HG02610 (cell line): ENCODE data around the gene LCN12.

Experiments used
- ATAC-seq: cut with Tn5 transposase; IDR thresholded peaks from one replicate; pipeline ENCODE4 v1.9.1; 2021; ENCODE audit warnings: mild to moderate bottlenecking, moderate library complexity; ENCODE audit not compliant: unreplicated experiment

LCN12 gene, protein sequence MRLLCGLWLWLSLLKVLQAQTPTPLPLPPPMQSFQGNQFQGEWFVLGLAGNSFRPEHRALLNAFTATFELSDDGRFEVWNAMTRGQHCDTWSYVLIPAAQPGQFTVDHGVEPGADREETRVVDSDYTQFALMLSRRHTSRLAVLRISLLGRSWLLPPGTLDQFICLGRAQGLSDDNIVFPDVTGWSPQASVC

DNA sequence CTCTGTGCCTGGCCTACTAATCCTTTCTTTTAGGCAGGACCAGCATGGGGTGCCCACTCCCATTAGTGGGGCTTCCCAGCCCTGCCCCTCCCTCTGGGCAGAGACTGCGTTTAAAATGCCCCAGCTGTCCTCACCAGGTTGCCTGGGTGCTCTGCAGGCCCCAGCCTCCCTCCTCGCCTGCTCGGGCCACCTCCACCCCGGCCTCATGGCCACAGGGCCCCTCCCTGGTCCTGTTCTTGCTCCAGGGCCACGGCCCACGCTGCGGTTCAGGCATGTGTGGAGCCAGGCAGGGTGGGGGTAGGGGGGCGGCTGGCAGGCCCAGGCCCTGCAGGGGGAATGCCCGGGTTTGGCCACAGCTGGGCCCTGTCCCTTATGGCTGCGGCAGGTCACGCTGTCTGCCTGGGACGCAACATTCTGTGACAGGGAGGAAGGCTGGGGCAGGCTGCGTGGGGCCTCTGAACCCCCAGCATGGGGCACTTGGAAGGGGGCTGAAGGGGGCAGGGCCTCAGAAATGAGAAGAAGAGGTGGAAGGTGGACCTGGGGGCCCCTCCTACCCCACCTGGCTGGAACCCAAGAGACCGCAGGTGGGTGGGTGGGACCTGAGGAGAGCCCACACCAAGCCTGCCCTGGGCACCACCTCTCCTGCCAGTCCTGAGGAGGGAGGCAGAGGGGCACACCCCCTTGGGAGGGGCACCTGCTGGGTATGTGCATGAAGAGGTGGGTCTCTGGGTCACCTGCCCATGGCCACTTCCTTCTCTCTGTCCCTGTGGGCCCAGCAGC lies at the start of gene LCN12:
TSS of gene LCN12 (plus strand) at position 733 of the 780 bp plus-strand sequence. CDS start 55 bp downstream, outside the sequence.
- no peak for ATAC-seq

DNA sequence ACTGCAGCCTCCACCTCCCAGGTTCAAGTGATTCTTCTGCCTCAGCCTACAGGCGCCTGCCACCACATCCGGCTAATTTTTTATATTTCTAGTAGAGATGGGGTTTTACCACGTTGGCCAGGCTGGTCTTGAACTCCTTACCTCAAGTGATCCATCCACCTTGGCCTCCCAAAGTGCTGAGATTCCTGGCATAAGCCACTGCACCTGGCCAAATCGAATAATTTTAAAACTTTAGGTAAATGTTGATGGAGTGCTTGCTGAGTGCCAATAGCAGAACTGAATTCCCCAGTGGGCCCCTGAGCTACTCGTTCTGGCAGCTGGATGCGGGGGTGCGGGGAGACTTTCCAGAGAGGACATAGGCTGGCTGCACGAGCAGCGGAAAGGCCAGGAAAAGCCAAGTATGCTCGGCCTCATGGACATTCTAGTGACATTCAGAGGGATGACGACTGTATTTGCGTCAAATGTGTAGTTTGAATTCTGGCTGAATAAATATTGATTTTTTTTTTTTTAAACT lies 49.0 kb upstream of the LCN12 start:
- no peak for ATAC-seq

DNA sequence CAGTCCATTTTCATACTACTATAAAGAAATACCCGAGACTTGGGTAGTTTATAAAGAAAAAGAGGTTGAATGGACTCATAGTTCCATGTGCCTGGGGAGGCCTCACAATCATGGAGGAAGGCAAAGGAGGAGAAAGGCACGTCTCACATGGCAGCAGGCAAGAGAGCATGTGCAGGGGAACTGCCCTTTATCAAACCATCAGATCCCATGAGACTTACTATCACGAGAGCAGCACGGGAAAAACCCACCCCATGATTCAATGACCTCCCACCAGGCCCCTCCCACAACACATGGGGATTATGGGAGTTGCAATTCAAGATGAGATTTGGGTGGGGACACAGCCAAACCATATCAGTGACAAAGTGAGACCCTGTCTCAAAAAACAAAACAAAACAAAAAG lies 45.8 kb upstream of the LCN12 start:
- no peak for ATAC-seq

DNA sequence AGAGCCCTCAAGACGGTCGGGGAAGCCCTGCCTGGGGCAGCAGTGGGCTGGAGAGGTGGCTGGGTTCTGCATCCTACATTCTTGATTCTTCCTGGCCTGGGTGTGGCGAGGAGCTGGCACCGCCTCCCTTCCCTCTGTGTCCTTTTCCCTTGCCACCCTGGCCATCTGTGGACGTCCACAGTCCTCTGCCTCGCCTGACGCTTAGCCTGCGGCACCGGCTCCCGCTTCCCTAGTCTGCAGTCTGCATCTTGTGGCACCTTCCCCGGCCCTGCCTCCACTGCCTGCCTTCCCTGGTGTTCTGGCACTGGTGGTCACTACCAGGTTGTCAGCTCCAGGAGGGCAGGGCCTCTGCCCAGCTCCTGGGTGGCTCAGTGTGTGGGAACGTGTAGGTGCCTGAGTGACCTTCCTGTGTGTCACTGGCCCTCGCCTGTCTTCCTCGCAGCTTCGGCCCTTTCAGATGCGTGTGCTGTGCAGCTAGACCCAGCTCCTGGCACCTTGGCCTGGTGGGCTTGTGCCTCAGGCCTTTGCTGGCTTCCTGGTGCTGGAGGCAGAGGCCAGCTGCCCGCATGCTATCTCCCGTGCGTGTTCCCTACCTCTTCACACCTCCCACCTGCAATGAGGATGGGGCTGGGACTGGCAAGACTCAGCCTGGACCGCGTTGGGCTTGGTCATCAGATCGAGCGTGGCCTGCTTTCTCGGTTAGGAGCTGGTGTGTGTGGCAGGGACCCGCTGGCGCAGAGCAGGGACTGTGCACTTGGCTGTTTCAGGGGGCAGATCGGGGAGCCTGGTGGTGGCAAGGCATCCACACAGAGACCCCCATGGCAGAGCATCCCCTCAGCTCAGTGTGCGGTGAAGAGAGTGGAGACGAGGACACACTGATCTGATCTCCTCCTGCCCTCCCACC lies 44.8 kb upstream of the LCN12 start:
- no peak for ATAC-seq

DNA sequence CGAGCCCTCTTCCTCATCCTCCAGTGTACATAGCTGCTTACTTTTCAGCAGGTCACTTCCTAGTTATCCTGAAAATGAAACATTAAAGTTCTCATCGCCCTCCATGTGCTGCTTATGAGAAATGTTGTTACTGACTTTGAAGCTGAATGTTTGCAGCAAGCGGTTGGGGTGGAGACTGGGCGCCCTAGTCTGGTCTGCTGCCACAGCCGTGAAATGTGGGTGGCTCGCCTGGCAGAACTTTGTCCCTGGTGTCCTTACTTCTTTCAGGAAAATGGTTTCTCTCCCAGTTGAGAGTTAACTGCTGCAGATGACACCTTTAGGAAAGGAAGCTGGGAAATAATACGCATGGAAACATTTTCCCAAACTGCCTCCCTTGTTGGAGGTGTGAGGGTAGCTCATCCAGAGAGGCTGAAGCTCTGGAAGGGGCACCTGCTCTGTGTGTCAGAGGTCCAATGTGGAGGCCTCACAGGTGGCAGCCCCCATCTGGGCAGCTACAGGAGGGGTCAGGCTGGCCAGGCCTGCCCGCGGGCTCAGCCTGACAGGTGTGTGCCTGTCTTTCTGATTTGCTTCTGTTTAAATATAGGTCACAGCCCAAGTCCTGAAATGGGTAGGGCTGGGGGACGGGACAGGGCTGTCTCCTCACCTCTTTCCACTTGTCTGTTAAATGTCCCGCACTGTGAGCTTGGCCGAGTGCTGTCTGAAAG lies 41.7 kb upstream of the LCN12 start:
- no peak for ATAC-seq

DNA sequence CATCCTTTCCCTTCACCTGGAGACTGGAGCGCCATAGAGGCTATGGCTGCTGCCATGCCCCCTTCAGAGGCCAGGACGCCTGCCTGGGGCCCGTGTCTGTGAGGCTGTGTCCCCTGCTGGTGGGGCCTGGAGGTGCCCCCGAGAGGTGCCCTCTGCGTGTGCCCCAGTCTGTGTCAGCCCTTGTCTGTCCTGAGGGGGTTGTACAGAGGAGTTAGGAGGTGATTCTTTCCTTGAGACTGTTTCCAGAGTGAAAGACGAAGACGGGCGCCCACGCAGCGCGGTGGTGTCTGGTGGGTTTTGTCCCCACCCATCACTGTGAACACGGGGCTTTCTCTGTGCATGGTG lies 41.2 kb upstream of the LCN12 start:
- no peak for ATAC-seq

DNA sequence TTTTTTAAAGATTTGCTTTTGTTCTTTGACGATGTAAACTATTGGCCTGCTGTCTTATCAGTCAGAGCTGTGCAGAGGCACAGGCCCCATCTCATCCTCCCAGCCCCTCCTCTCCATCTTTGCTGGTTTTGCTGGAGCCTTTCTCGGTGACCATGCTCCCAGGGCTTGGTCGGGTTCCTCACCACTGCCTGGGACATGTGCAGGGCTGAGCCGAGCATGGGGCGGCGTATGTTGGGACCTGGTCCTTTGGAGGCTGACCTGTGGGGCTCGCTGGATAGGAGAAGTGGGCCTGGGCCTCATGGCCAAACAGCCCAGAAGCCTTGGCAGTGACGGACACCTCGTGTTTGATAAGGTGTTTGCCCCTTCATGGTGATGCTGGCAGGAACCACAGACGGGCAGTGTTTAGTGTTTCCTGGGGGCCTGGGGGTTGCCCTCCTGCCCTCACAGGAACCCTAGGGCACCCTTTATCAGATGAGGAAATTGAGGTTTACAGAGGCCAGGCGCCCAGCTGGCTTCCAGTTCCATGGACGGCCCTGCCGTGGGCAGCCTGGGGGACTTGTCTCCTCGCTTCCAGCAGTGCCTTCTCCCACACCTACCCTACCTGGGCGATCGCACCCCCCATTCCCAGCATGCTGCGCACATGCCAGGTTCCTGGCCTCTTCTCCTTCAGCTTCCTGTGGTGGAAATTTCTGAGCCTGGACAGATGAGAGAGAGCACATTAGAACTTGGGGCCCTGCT lies 38.2 kb upstream of the LCN12 start:
- no peak for ATAC-seq

DNA sequence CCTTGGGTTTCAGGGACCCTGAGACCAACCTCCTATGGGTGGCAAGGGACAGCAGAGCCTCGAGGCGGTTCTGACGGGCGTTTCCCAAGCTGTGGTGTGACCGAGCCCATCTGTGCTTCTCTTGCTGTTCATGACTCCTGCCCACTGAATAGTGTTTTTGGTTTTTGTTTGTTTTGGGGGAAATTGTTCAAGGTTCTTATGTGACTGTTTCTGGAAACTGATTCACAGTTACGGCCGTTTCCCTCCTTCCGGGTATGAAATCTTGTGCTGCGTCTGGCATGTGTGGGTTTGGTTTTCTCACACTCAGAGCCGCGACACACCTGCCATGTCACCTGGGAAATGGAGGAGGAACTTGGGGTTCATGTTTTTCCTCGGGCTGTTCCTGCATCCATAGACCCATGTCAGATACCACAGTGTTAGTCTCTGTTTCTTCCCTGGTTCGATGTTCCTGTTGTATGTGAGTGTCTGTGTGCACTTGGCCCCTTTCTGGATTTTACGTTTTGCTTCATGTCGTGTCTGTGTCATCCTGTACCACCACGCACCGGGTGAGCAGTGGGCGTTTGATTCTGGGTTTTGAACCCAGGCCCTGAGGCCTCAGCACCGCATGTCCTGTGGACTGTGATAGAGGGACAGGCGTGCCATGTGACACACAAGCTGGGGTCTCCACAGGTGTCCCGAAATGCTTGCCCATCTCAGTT lies 36.3 kb upstream of the LCN12 start:
- no peak for ATAC-seq

DNA sequence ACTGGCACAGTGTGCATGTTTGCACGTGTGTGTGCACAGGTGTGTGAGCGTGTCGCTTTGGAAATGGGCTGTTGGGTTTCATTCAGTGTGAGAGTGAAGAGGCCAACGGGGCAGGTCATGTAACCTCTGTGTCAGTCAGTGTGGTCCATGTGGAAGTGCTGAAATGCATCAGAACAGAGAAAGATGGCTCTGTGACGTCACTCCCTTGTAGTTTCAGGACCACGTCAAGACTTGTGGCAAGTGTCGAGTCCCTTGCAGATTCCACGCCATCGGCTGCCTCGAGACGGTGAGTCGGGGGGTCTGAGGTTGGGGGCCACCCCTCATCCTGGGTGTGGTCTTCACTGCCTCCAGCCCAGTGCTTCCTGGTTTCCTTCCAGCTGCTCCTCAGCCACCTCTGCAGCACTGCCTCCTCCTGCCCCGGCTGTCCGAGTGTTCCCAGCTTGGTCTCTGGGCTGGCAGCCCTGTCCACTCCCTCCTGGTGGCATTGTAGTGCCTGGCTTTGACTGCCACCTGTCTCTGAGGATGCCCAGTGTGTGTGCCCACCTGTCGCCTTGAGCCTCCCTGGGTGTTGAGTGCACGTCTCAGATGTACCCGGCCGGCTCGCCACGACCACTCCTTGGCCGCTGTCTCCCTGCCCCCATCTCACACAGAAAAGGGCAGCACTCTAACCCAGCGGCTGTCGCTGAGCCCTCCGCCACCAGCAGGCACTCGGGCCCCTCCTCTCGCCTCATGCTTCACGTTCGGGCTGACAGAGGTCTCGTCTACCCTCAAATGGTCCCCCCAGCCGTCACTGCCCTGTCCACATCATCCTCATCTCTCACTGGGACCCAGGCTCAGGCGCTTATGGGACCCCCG lies 35.5 kb upstream of the LCN12 start:
- ATAC-seq, result no peak

DNA sequence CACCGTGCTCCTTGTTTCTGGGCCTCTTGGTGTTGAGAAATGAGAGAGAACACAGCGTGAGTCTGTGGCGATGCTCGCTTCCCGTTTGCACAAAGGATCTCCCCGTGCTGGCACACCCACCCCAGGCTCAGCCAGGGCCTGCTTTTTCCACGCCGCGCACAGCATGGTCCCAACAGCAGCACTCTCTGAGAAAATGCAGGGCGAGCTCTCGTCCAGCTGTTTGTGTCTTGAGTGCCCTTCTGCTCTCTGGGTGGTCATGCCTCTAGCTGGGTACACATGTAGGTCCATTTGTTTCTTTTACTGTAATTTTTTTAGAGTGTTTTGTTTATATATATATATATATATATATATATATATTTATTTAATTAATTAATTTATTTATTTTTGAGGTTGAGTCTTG lies 34.2 kb upstream of the LCN12 start:
- ATAC-seq, result no peak

DNA sequence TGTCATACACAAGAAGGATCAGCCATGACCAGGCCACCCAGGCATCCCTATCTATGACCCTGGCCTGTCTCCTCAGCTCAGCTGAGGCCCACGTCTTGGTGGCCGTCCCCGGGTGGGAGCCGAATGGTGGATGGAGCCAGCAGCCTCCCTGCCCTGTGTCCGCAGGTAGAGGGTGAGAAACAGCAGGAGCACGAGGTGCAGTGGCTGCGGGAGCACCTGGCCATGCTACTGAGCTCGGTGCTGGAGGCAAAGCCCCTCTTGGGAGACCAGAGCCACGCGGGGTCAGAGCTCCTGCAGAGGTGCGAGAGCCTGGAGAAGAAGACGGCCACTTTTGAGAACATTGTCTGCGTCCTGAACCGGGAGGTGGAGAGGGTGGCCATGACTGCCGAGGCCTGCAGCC lies 32.0 kb upstream of the LCN12 start:
- ATAC-seq, result no peak

DNA sequence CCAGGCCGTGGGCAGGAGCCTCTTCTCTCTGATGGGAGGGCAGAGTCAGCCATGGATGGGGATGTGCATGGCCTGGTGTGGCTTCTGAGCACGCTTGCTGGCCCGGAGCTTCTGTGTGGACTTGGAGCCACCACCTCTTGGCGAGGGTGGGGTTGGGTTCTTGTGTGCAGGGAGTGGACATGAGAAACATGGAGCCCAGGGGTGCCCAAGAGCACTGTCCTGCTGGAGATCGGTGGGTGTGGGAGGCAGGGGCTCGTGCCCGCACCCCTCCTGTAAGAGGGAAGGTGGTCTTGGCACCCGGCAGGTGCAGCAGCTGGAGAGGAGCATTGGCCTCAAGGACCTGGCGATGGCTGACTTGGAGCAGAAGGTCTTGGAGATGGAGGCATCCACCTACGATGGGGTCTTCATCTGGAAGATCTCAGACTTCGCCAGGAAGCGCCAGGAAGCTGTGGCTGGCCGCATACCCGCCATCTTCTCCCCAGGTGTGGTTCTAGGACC lies 31.3 kb upstream of the LCN12 start:
- no peak for ATAC-seq

DNA sequence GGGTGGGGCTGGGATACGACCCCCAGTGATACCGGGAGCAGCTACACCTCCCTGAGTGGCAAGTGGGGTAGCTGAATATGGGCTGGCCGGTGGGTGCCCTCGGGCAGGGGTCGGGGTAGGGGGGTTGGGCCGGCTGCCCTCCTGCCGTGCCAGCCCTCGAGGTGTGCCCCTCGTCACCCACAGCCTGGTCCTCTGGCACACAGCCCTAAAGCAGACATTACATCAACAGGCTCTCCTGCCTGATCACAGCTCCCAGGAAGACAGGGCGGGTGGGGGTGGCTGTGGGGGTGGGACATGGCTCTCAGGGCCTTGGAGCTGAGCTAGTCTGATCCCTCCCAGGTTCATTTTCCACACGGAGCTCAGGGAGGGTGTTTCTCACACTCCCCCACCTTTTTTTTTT lies 30.8 kb upstream of the LCN12 start:
- no peak for ATAC-seq

DNA sequence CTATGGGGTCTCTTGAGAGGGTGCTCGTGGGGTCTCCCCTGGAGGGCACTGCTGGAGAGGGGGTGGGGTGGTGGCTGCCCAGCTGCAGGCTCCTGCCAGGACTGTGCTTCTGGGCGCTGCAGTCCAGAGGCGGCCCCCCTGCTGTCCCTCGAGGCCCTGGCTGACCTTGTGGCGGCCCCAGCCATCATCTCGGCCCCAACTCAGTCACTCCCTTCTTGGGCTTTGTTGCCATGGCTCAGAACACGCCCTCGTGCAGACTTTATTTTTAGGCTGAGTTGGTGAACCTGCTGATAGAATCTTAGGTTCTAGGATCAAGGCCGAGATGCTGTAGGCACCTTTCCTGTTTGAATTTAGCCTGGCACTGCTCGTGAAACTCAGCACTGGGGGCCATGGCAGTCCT lies 30.4 kb upstream of the LCN12 start:
- no peak for ATAC-seq

DNA sequence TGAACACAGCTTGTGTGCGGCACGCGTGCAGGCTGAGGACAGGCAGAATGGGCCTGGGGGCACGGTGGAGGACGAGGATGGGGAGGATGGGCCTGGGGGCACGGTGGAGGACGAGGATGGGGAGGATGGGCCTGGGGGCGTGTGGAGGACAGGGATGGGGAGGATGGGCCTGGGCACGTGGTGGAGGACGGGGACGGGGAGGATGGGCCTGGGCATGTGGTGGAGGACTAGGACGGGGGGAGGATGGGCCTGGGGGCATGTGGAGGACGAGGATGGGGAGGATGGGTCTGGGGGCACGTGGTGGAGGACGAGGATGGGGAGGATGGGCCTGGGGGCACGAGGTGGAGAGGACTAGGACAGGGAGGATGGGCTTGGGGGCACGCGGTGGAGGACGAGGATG lies 29.5 kb upstream of the LCN12 start:
- no peak for ATAC-seq

DNA sequence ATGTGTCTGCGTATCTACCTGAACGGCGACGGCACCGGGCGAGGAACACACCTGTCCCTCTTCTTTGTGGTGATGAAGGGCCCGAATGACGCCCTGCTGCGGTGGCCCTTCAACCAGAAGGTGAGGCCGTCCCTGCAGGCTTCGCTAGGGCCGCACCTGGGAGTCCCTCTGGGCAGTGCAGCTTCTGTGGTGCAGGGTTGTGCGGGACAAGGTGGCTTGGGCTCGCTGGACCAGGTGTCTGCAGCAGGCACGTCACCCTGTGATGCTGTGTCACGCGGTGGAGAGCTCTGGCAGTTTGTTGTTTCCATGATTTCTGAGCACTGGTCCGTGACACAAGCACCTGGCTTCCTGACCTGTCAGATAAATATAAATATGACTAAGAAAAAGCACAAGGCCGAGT lies 28.2 kb upstream of the LCN12 start:
- no peak for ATAC-seq

DNA sequence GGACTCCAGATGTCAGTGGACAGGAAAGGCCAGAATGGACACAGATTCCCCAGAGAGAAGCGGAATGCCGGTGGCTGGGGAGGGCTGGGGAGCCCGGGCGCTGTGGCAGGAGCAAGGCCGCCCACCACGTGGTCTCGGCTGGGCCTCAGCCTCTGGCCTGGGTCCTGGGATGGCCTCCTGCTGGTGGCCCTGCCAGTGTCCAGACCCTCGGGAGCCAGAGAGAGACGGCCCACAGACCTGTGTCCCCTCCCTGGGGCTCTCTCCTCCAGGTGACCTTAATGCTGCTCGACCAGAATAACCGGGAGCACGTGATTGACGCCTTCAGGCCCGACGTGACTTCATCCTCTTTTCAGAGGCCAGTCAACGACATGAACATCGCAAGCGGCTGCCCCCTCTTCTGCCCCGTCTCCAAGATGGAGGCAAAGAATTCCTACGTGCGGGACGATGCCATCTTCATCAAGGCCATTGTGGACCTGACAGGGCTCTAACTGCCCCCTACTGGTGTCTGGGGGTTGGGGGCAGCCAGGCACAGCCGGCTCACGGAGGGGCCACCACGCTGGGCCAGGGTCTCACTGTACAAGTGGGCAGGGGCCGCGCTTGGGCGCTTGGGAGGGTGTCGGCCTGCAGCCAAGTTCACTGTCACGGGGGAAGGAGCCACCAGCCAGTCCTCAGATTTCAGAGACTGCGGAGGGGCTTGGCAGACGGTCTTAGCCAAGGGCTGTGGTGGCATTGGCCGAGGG lies 26.5 kb upstream of the LCN12 start:
- ATAC-seq, result no peak

DNA sequence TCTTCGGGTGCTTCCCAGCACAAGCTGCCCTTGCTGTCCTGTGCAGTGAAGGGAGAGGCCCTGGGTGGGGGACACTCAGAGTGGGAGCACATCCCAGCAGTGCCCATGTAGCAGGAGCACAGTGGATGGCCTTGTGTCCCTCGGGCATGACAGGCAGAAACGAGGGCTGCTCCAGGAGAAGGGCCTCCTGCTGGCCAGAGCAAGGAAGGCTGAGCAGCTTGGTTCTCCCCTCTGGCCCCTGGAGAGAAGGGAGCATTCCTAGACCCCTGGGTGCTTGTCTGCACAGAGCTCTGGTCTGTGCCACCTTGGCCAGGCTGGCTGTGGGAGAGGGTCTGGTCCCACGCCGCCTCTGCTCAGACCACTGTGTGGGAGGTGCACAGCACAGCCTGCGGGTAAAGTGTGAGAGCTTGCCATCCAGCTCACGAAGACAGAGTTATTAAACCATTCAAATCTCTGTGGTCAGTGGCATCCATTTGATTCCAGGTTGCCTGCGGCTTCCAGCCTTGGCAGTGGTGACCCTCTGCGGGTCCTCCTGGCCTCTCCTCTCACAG lies 25.8 kb upstream of the LCN12 start:
- ATAC-seq, result no peak
